GM12891 (cell line): ENCODE data around the gene SIRT1.

Source experiments
- POLR2A ChIP-seq: IDR thresholded peaks from 2 replicates; pipeline ENCODE4 v1.6.1; 2011; ENCODE audit warnings: low read depth, low read length, control low read depth
- POLR2AphosphoS5 ChIP-seq: IDR thresholded peaks from 2 replicates; pipeline ENCODE4 v1.6.1; 2011; ENCODE audit warnings: low read depth, low read length, control low read depth
- SPI1 ChIP-seq: IDR thresholded peaks from 2 replicates; pipeline ENCODE4 v1.6.1; 2011; ENCODE audit warnings: low read depth, low read length, control low read depth
- TAF1 ChIP-seq: IDR thresholded peaks from 2 replicates; pipeline ENCODE4 v1.6.1; 2011; ENCODE audit warnings: low read depth, low read length, control low read depth

DNA sequence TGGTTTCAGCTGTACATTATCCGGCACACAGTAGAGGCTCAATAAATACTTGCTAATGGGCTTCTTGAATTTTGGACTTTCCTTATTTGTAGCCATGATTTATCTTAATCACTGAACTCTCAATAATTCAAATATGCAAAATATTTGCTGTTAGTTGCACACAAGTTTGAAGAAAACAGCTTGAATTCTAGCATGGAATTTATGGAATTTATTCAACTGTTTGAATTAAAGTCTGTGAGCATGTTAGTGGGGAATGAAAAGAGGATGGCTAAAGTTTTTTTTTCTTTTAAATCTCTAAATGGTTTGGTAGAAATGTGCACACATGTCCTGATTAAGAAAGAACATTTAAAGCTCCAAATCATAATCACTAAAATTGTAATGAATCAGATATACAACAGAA, 42.5 kb downstream of the SIRT1 start:
- TF ChIP-seq POLR2AphosphoS5 (no peak), POLR2A (no peak), SPI1 (no peak), TAF1 (no peak)
